Lung (tissue), 12 donors: ENCODE measurements around the gene CDV3. TPM values are rescaled to one million over a fixed set of nuclear protein-coding genes. Genes with fewer than 3 reads are reported as not detected.
"Not testable (repeated sequence)": the region's sequence is repeated elsewhere in the genome, so short reads cannot be mapped to it uniquely, and the experiment has no call there.

ENCODE experiments used
- ATAC-seq: fragments of 200-7000 bp; cut with Tn5 transposase; one replicate; pipeline ENCODE4 v1.9.1; 2020; ENCODE audit warnings: moderate number of reproducible peaks; ENCODE audit not compliant: insufficient read depth, low FRiP score
- DNase-seq, 3 donors: peaks; one replicate each; pipeline ENCODE4 v3.0.0-alpha.2; 2013 to 2017
- H3K27ac ChIP-seq, 2 donors: one replicate each; pipeline ENCODE4 v1.5.1; 2013; ENCODE audit warnings: mild to moderate bottlenecking in 2 of 2, moderate library complexity in 2 of 2, control low read depth in 1 of 2, inconsistent platforms in 1 of 2, low read depth in 1 of 2, low read length in 1 of 2
- H3K27me3 ChIP-seq, 3 donors: one replicate each; pipeline ENCODE4 v1.5.1; 2013; ENCODE audit warnings: low read length in 2 of 3; ENCODE audit not compliant: control insufficient read depth in 3 of 3, insufficient read depth in 3 of 3
- H3K36me3 ChIP-seq, 4 donors: one replicate each; pipeline ENCODE4 v1.5.1; 2013; ENCODE audit warnings: low read length in 4 of 4, mild to moderate bottlenecking in 1 of 4, moderate library complexity in 1 of 4; ENCODE audit not compliant: control insufficient read depth in 4 of 4, insufficient read depth in 4 of 4
- H3K4me1 ChIP-seq, 5 donors: one replicate each; pipeline ENCODE4 v1.5.1; 2013; ENCODE audit warnings: low read length in 5 of 5, mild to moderate bottlenecking in 2 of 5, moderate library complexity in 1 of 5; ENCODE audit not compliant: control insufficient read depth in 5 of 5, insufficient read depth in 5 of 5
- H3K4me3 ChIP-seq: one replicate; pipeline ENCODE4 v1.5.1; 2013; ENCODE audit warnings: mild to moderate bottlenecking, control low read depth, moderate library complexity
- H3K9ac ChIP-seq, 2 donors: one replicate each; pipeline ENCODE4 v1.5.1; 2013; ENCODE audit warnings: low read length in 2 of 2, control low read depth in 1 of 2; ENCODE audit not compliant: insufficient read depth in 1 of 2
- H3K9me3 ChIP-seq, 4 donors: one replicate each; pipeline ENCODE4 v1.5.1; 2013; ENCODE audit warnings: low read length in 3 of 4, mild to moderate bottlenecking in 1 of 4, moderate library complexity in 1 of 4; ENCODE audit not compliant: control insufficient read depth in 4 of 4, insufficient read depth in 3 of 4
- WGBS, 2 donors: extraction: QIAGEN DNeasy Blood & Tissue Kit; methylation state at CpG; one replicate each; pipeline ENCODE4 v1.1.7; 2013; 5-methylcytosine and 5-hydroxymethylcytosine counted together
- polyA plus RNA-seq, 2 donors: library from polyadenylated mRNA; stranded (reverse); fragments of 200-250 nt; gene quantifications; one replicate each; pipeline ENCODE4 v1.2.1, GENCODE V29; 2013
- total RNA-seq, 2 donors: library from RNA; depleted of rRNA in 1 of 2; stranded (reverse); fragments of >200 nt in 1 of 2; gene quantifications; one replicate each; pipeline ENCODE4 v1.2.1, GENCODE V29; 2014 to 2021
- TF ChIP-seq, protein P1 (sequence below): IDR thresholded peaks from 2 replicates; pipeline ENCODE4 v1.5.1; 2012; ENCODE audit warnings: mild to moderate bottlenecking; ENCODE audit errors: control extremely low read depth, extremely low read depth
- donor health status: control.
- donor health status: control.
- donor health status: Bipolar disorder and iron deficiency.
- donor health status: healthy.
- donor health status: DM: yes; HTN: yes; CAD: no.

Gene CDV3
- total and polyA plus RNA-seq, 4 donors, result 50.5 to 138 (median 104) TPM

DNA sequence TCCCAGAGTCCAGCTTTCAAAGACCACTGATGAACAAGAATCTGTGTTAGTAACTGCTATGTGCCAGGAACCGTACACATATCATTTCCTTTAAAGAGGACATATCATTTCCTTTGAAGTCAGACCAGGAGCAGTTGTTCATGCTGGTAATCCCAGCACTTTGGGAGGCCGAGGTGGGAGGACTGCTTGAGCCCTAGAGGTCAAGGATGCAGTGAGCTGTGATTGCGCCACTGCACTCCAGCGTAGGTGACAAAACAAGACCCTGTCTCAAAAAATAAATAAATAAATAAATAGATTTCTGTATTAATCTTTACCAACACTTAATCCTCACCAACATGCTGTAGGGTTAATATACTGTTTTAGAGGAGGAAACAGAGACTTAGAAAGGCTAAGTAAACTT, 23.9 kb upstream of the CDV3 start:
- no peak for ATAC-seq
- no peaks in the 10 kb centered on the region for H3K36me3 ChIP-seq
- H3K9me3 ChIP-seq, result no peaks in the 10 kb centered on the region
- H3K4me1 ChIP-seq, result peaks cover 0 to 18% (median 2%) of the 10 kb centered on the region in 5 donors
- H3K27me3 ChIP-seq, result no peaks in the 10 kb centered on the region
- no peak overlapping the region for H3K4me3 ChIP-seq
- TF ChIP-seq, protein P1, sequence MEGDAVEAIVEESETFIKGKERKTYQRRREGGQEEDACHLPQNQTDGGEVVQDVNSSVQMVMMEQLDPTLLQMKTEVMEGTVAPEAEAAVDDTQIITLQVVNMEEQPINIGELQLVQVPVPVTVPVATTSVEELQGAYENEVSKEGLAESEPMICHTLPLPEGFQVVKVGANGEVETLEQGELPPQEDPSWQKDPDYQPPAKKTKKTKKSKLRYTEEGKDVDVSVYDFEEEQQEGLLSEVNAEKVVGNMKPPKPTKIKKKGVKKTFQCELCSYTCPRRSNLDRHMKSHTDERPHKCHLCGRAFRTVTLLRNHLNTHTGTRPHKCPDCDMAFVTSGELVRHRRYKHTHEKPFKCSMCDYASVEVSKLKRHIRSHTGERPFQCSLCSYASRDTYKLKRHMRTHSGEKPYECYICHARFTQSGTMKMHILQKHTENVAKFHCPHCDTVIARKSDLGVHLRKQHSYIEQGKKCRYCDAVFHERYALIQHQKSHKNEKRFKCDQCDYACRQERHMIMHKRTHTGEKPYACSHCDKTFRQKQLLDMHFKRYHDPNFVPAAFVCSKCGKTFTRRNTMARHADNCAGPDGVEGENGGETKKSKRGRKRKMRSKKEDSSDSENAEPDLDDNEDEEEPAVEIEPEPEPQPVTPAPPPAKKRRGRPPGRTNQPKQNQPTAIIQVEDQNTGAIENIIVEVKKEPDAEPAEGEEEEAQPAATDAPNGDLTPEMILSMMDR, result no peak
- H3K9ac ChIP-seq, result no peak overlapping the region
- WGBS, 2 donors, result 90 to 93% methylated on average over 4 of the region's 4 CpGs
- no peak overlapping the region for H3K27ac ChIP-seq
- DNase-seq, result no peak

DNA sequence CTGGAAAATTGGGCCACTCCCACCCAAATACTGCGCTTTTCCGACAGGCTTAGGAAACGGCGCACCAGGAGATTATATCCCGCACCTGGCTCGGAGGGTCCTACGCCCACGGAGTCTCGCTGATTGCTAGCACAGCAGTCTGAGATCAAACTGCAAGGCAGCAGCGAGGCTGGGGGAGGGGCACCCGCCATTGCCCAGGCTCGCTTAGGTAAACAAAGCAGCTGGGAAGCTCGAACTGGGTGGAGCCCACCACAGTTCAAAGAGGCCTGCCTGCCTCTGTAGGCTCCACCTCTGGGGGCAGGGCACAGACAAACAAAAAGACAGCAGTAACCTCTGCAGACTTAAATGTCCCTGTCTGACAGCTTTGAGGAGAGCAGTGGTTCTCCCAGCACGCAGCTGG, 21.9 kb upstream of the CDV3 start:
- not testable (repeated sequence) for H3K27ac ChIP-seq, H3K9ac ChIP-seq, ATAC-seq, H3K4me3 ChIP-seq, DNase-seq, H3K36me3 ChIP-seq, H3K27me3 ChIP-seq, H3K9me3 ChIP-seq
- H3K4me1 ChIP-seq, result peaks cover 0 to 15% (median 2%) of the 10 kb centered on the region in 5 donors
- WGBS, 2 donors, result 92 to 100% methylated on average over 5 to 11 of the region's 14 CpGs

DNA sequence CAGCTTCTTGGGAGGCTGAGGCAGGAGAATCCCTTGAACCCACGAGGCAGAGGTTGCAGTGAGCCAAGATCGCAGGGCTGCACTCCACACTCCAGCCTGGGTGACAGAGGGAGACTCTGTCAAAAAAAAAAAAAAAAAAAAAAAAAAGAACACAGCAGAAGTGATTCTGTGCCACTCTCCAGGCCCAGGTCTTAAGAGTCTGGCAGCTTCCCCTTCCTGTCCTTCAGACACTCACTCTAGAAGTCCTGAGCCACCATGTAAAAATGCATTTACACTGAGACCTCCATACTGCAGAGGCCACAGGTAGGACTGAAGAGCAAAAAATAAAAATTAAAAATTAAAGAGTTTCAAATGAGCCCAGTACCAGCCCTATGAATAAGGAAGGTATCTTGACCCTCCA, 11.8 kb upstream of the CDV3 start:
- H3K36me3 ChIP-seq, result no peaks in the 10 kb centered on the region
- H3K4me3 ChIP-seq, result no peak overlapping the region
- 81 to 89% methylated on average over 2 of the region's 2 CpGs for WGBS, 2 donors
- peaks cover 0 to 8% (median 0%) of the 10 kb centered on the region in 4 donors for H3K9me3 ChIP-seq
- TF ChIP-seq, protein P1, result no peak
- H3K9ac ChIP-seq, result no peak overlapping the region
- no peak for DNase-seq
- H3K27me3 ChIP-seq, result no peaks in the 10 kb centered on the region
- no peak overlapping the region for H3K27ac ChIP-seq
- ATAC-seq, result no peak
- no peaks in the 10 kb centered on the region for H3K4me1 ChIP-seq

DNA sequence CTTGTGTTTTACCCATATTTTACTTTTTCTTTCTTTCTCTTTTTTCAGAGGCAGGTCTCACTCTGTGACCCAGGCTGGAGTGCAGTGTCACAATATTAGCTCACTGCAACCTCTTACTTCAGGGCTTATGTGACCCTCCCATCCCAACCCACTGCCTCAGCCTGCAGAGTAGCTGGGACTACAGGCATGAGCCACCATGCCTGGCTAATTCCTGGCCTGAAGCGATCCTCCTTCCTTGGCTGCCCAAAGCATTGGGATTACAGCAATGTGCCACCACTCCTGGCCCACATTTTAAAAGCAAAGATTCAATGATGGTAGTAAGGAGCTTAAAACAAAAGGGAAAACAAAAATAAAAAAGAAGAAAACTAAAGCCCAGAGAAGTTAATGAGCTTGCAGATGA, 11.1 kb upstream of the CDV3 start:
- H3K27me3 ChIP-seq, result no peaks in the 10 kb centered on the region
- H3K9ac ChIP-seq, result no peak overlapping the region
- WGBS, 2 donors, result 95 to 100% methylated on average over 1 of the region's 1 CpG
- DNase-seq (no peak), ATAC-seq (no peak)
- H3K36me3 ChIP-seq, result no peaks in the 10 kb centered on the region
- peaks cover 0 to 8% (median 0%) of the 10 kb centered on the region in 4 donors for H3K9me3 ChIP-seq
- H3K27ac ChIP-seq, result no peak overlapping the region
- TF ChIP-seq, protein P1, result no peak
- H3K4me3 ChIP-seq, result no peak overlapping the region
- H3K4me1 ChIP-seq, result no peaks in the 10 kb centered on the region
